ENCODE results near the gene UBA5. TPM values are rescaled to one million over a fixed set of nuclear protein-coding genes. Genes with fewer than 3 reads are reported as not detected.

UBA5 gene
- total RNA-seq, 1 experiment from 2014 or later: 44.0 TPM

DNA sequence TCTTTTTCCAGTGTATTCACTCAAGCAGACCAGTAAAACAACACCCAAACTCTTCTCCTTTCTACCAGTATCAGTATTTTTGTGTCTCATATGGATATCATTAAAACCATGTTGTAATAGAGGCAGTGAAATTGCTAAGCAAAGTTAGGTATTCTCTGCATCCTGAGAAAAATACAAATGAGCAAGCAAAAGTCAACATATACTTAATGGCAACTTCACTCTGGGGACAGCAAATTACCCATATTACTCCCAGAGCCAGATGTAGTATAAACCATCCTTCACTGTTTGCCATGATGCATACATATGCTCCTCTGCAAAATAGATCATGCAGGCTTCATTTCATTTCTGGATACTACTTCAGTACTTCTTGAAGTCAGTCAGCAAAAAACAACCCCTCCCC, 22.1 kb downstream of the UBA5 start:
- no peak overlapping the region for H3K27ac ChIP-seq (ENCODE audit: low read length)
- H3K9me3 ChIP-seq (ENCODE audit: control insufficient read depth, insufficient read depth, low read depth, low read length): no peaks in the 10 kb centered on the region
- intact Hi-C loops (cut with micrococcal nuclease; ENCODE audit: unreplicated experiment): no loop called here
- no TSS peak for BruUV-seq (replicated peaks)
- no peak for TF ChIP-seq POLR2AphosphoS5 (IDR thresholded peaks at IDR 0.05; ENCODE audit: low read depth, low read length)
- H3K4me1 ChIP-seq (ENCODE audit: control insufficient read depth, insufficient read depth, low read length): no peaks in the 10 kb centered on the region
- DNase-seq (ENCODE audit: low read depth, low spot score) (no peak), ATAC-seq (no peak)
- CTCF ChIA-PET: no interaction called here
- no peak overlapping the region for H3K4me3 ChIP-seq (ENCODE audit: low read depth in 2 of 2, low read length in 2 of 2)
- no peaks in the 10 kb centered on the region for H3K27me3 ChIP-seq (ENCODE audit: control insufficient read depth, insufficient read depth, low read length)
- H3K36me3 ChIP-seq (ENCODE audit: control insufficient read depth, insufficient read depth, low read length): peaks cover 61% of the 10 kb centered on the region
- in situ Hi-C loops (cut with HindIII; ENCODE audit: low pct_unique_long_range_greater_than_20kb, low sequenced_read_pairs): no loop called here
- POLR2A ChIA-PET: no interaction called here

- Histone ChIP-seq H3K27me3 (ENCODE audit: control insufficient read depth, insufficient read depth, low read length) (no peaks in the 10 kb centered on the region), H3K9me3 (ENCODE audit: control insufficient read depth, insufficient read depth, low read depth, low read length) (no peaks in the 10 kb centered on the region), H3K4me1 (ENCODE audit: control insufficient read depth, insufficient read depth, low read length) (no peaks in the 10 kb centered on the region), H3K4me3 (ENCODE audit: low read depth in 2 of 2, low read length in 2 of 2) (no peak overlapping the region), H3K36me3 (ENCODE audit: control insufficient read depth, insufficient read depth, low read length) (peaks cover 72% of the 10 kb centered on the region), H3K27ac (ENCODE audit: low read length) (no peak overlapping the region)
- ATAC-seq (no peak), DNase-seq (ENCODE audit: low read depth, low spot score) (no peak)
- BruUV-seq (replicated peaks): no TSS peak
- TF ChIP-seq, protein P1, sequence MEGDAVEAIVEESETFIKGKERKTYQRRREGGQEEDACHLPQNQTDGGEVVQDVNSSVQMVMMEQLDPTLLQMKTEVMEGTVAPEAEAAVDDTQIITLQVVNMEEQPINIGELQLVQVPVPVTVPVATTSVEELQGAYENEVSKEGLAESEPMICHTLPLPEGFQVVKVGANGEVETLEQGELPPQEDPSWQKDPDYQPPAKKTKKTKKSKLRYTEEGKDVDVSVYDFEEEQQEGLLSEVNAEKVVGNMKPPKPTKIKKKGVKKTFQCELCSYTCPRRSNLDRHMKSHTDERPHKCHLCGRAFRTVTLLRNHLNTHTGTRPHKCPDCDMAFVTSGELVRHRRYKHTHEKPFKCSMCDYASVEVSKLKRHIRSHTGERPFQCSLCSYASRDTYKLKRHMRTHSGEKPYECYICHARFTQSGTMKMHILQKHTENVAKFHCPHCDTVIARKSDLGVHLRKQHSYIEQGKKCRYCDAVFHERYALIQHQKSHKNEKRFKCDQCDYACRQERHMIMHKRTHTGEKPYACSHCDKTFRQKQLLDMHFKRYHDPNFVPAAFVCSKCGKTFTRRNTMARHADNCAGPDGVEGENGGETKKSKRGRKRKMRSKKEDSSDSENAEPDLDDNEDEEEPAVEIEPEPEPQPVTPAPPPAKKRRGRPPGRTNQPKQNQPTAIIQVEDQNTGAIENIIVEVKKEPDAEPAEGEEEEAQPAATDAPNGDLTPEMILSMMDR (IDR thresholded peaks at IDR 0.05): no peak
- no peak for TF ChIP-seq TCF7L2 (IDR thresholded peaks at IDR 0.05; ENCODE audit: low read depth, low read length)
- no peak for TF ChIP-seq SIN3A (IDR thresholded peaks at IDR 0.05; ENCODE audit: borderline replicate concordance, insufficient read depth, low read depth, low read length)
- TF ChIP-seq POLR2AphosphoS5 (IDR thresholded peaks at IDR 0.05; ENCODE audit: low read depth, low read length): no peak
- TF ChIP-seq, protein P2, sequence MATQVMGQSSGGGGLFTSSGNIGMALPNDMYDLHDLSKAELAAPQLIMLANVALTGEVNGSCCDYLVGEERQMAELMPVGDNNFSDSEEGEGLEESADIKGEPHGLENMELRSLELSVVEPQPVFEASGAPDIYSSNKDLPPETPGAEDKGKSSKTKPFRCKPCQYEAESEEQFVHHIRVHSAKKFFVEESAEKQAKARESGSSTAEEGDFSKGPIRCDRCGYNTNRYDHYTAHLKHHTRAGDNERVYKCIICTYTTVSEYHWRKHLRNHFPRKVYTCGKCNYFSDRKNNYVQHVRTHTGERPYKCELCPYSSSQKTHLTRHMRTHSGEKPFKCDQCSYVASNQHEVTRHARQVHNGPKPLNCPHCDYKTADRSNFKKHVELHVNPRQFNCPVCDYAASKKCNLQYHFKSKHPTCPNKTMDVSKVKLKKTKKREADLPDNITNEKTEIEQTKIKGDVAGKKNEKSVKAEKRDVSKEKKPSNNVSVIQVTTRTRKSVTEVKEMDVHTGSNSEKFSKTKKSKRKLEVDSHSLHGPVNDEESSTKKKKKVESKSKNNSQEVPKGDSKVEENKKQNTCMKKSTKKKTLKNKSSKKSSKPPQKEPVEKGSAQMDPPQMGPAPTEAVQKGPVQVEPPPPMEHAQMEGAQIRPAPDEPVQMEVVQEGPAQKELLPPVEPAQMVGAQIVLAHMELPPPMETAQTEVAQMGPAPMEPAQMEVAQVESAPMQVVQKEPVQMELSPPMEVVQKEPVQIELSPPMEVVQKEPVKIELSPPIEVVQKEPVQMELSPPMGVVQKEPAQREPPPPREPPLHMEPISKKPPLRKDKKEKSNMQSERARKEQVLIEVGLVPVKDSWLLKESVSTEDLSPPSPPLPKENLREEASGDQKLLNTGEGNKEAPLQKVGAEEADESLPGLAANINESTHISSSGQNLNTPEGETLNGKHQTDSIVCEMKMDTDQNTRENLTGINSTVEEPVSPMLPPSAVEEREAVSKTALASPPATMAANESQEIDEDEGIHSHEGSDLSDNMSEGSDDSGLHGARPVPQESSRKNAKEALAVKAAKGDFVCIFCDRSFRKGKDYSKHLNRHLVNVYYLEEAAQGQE (IDR thresholded peaks at IDR 0.05; ENCODE audit: insufficient read depth in 1 of 2, low read depth in 2 of 2, low read length in 1 of 2): no peak
- in situ Hi-C loops (cut with HindIII; ENCODE audit: low pct_unique_long_range_greater_than_20kb, low sequenced_read_pairs): no loop called here
- POLR2A ChIA-PET: no interaction called here
- intact Hi-C loops (cut with micrococcal nuclease; ENCODE audit: unreplicated experiment): no loop called here
- CTCF ChIA-PET: no interaction called here
Observed at GRCh38 chr3:132690040-132690439, 29.9 kb downstream of the UBA5 start.

DNA sequence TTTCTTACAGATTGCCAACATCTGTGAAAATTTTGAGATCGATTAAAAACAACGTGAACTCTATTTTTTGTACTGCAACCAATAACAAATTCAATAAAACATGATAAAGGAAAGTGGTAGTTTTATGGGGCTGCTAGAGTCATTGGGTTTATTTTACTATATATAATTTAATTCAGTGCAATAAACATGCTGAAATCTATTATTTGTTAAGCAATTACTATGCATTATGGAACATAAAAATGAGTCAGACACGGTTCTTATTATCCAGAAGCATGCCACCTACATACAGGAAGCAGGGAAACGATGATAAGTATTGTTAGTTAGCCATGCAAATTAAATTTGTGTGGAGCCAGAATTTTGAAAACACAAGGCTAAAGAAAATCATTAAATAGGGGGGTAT, 34.9 kb downstream of the UBA5 start:
- no peak for DNase-seq (ENCODE audit: low read depth, low spot score)

More for the DNA sequence above, 34.9 kb downstream of the UBA5 start:
- CTCF ChIA-PET: no interaction called here
- POLR2A ChIA-PET: no interaction called here
- Histone ChIP-seq H3K4me1 (ENCODE audit: control insufficient read depth, insufficient read depth, low read length) (no peaks in the 10 kb centered on the region), H3K27ac (ENCODE audit: low read length) (no peak overlapping the region), H3K36me3 (ENCODE audit: control insufficient read depth, insufficient read depth, low read length) (peaks cover 58% of the 10 kb centered on the region), H3K9me3 (ENCODE audit: control insufficient read depth, insufficient read depth, low read depth, low read length) (no peaks in the 10 kb centered on the region), H3K27me3 (ENCODE audit: control insufficient read depth, insufficient read depth, low read length) (no peaks in the 10 kb centered on the region), H3K4me3 (ENCODE audit: low read depth in 2 of 2, low read length in 2 of 2) (no peak overlapping the region)
- TF ChIP-seq TCF7L2 (IDR thresholded peaks at IDR 0.05; ENCODE audit: low read depth, low read length) (no peak), SIN3A (IDR thresholded peaks at IDR 0.05; ENCODE audit: borderline replicate concordance, insufficient read depth, low read depth, low read length) (no peak), POLR2AphosphoS5 (IDR thresholded peaks at IDR 0.05; ENCODE audit: low read depth, low read length) (no peak)
- TF ChIP-seq, protein P2 (IDR thresholded peaks at IDR 0.05; ENCODE audit: insufficient read depth in 1 of 2, low read depth in 2 of 2, low read length in 1 of 2): no peak
- TF ChIP-seq, protein P1 (IDR thresholded peaks at IDR 0.05): no peak
- ATAC-seq: no peak
- in situ Hi-C loops (cut with HindIII; ENCODE audit: low pct_unique_long_range_greater_than_20kb, low sequenced_read_pairs): no loop called here
- no TSS peak for BruUV-seq (replicated peaks)
- intact Hi-C loops (cut with micrococcal nuclease; ENCODE audit: unreplicated experiment): no loop called here
